ENCODE results near the gene RAB7A.
"Not testable (repeated sequence)": the region's sequence is repeated elsewhere in the genome, so short reads cannot be mapped to it uniquely, and the experiment has no call there.

RAB7A gene

GRCh38 chr3:128712848-128713247 lies 13.1 kb upstream of the RAB7A start:
- DNase-seq: no peak

GRCh38 chr3:128714887-128715491 lies 11.0 kb upstream of the RAB7A start:
- DNase-seq: no peak

- DNase-seq: not testable (repeated sequence)
These were observed 7.1 kb upstream of the RAB7A start for GRCh38 chr3:128718892-128719291.

GRCh38 chr3:128720891-128721290 lies 5.1 kb upstream of the RAB7A start:
- DNase-seq: no peak

- no peak for DNase-seq
These were observed 2.5 kb upstream of the RAB7A start for GRCh38 chr3:128723477-128723876.

GRCh38 chr3:128725547-128726022 lies 398 bp upstream of the RAB7A start:
- DNase-seq: no peak

GRCh38 chr3:128727059-128727458 lies 1.1 kb downstream of the RAB7A start:
- no peak for DNase-seq

GRCh38 chr3:128727485-128727884 lies 1.5 kb downstream of the RAB7A start:
- DNase-seq: no peak

GRCh38 chr3:128727996-128728395 lies 2.0 kb downstream of the RAB7A start:
- DNase-seq: no peak

GRCh38 chr3:128728521-128728920 lies 2.5 kb downstream of the RAB7A start:
- not testable (repeated sequence) for DNase-seq

GRCh38 chr3:128730471-128730870 lies 4.5 kb downstream of the RAB7A start:
- no peak for DNase-seq

- no peak for DNase-seq
These were observed 8.7 kb downstream of the RAB7A start for GRCh38 chr3:128734523-128735189.

GRCh38 chr3:128735287-128735686 lies 9.3 kb downstream of the RAB7A start:
- DNase-seq: no peak

GRCh38 chr3:128735884-128736283 lies 9.9 kb downstream of the RAB7A start:
- no peak for DNase-seq

GRCh38 chr3:128736601-128737000 lies 10.6 kb downstream of the RAB7A start:
- DNase-seq: no peak

GRCh38 chr3:128740621-128741020 lies 14.6 kb downstream of the RAB7A start:
- no peak for DNase-seq

- DNase-seq: no peak
These were observed 17.0 kb downstream of the RAB7A start for GRCh38 chr3:128742821-128743594.

- DNase-seq: no peak
These were observed 19.8 kb downstream of the RAB7A start for GRCh38 chr3:128745742-128746141.

- no peak for DNase-seq
These were observed 20.9 kb downstream of the RAB7A start for GRCh38 chr3:128746881-128747280.

GRCh38 chr3:128748557-128748956 lies 22.6 kb downstream of the RAB7A start:
- no peak for DNase-seq

- DNase-seq: no peak
These were observed 23.1 kb downstream of the RAB7A start for GRCh38 chr3:128749035-128749434.

- DNase-seq: not testable (repeated sequence)
These were observed 23.6 kb downstream of the RAB7A start for GRCh38 chr3:128749561-128749960.

- DNase-seq: no peak
These were observed 27.7 kb downstream of the RAB7A start for GRCh38 chr3:128753715-128754114.

- no peak for DNase-seq
These were observed 34.1 kb downstream of the RAB7A start for GRCh38 chr3:128760042-128760441.
